GM19372 (cell line): ENCODE data around the gene MAP4K4.
"Not testable (repeated sequence)": the region's sequence is repeated elsewhere in the genome, so short reads cannot be mapped to it uniquely, and the experiment has no call there.

Source experiments
- ATAC-seq: cut with Tn5 transposase; IDR thresholded peaks from one replicate; pipeline ENCODE4 v1.9.1; 2021; ENCODE audit warnings: mild to moderate bottlenecking, low read depth, moderate library complexity; ENCODE audit not compliant: unreplicated experiment

The MAP4K4 gene

GRCh38 chr2:101762451-101763171 is 65.1 kb downstream of the MAP4K4 start:
- ATAC-seq: no peak

GRCh38 chr2:101763496-101764333 is 66.2 kb downstream of the MAP4K4 start:
- ATAC-seq: no peak

- ATAC-seq: no peak
Measured at GRCh38 chr2:101766337-101766736, 68.8 kb downstream of the MAP4K4 start.

GRCh38 chr2:101766871-101767739 is 69.6 kb downstream of the MAP4K4 start:
- no peak for ATAC-seq

GRCh38 chr2:101768556-101769220 is 71.2 kb downstream of the MAP4K4 start:
- ATAC-seq: no peak

DNA sequence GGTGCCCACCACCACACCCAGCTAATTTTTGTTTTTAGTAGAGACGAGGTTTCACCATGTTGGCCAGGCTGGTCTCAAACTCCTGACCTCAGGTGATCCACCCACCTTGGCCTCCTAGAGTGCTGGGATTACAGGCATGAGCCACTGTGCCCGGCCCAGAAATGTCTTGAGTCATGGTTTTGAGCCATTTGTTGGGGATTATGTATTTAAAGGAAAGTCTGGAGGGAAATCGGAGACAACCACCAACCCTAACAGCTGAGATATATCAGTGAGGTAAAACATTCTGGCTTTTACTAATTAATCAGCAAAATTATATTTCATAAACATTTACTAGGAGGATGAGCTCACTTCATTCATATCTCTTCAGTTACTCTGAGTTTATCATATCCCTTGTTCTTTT is 72.2 kb downstream of the MAP4K4 start:
- ATAC-seq: not testable (repeated sequence)

DNA sequence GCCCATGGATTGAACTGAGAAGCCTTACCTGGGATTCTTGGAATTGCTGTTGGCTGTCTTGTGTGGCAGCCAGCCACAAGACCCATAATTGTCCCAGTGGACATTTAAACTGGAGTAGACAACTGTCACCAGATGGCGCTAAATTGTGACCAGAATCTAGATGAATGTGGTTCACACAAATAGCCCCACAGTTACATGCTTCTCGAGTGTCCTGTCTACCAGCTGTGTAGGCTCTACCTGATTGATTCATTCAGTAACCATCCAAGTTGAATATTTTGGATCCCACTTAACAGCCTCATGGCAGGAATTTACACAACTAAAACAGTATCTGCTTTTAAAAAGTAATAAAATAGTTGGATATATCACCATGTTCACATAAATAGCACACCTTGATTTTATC is 73.2 kb downstream of the MAP4K4 start:
- peak; percentile 64 for ATAC-seq

DNA sequence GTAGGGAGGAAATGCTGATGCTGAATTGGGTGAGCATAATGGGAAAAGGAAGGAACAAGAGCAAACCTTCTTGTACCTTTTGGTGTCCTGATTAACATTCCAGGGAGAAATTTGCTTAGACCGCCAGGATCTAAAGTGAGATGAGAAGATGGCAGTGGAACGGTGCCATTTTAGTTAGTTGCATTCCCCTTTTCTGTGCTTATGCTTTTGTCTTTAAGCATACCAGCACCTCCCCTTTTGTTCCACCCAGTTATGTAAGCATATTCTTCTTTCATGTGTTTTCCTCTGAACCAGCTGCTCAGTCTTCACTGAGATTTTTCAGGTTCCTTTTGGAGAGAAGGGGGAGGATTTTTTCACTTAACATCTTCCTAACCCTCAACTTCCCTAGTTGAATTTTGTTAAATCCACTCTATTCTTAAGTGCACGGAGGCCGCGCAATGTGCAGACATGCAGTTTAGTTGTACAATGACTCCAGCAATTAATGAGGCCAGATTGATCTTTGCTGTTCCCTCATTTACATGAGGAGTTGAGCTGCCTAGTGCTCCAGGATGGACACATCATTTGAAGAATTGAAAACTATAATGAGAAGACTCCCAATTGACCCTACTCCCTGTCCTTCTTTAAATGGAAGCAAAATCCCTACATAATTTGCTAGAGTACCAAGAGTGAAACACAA is 73.9 kb downstream of the MAP4K4 start:
- ATAC-seq: no peak

GRCh38 chr2:101771910-101772321 is 74.4 kb downstream of the MAP4K4 start:
- ATAC-seq: no peak

DNA sequence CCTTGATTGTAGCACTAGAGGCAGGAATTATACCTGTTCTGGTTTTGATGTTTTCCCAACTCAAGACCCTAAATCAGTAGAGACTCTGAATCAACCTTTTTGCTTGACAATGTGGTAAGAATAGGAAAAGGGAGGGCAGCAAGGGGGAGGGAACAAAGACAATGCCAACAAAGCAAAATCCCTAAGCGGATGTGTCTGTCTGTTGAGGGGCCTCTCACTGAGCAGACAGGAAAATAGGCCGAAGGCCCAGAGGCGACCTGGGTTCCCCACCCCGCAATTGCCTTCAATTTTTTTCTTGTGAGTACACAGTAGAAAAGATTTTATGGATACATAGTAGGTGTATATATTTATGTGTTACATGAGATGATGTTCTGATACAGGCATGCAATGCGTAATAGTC is 75.6 kb downstream of the MAP4K4 start:
- ATAC-seq: no peak

DNA sequence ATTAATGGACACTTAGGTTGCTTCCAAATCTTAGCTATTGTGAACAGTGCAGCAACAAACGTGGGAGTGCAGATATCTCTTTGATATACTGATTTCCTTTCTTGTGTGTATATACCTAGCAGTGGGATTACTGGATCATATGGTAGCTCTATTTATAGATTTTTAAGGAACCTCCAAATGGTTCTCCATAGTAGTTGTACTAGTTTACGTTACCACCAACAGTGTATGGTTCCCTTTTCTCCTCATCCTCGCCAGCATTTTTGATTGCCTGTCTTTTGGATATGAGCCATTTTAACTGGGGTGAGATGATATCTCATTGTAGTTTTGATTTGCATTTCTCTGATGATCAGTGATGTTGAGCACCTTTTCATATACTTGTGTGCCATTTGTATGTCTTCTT is 76.5 kb downstream of the MAP4K4 start:
- ATAC-seq: not testable (repeated sequence)

GRCh38 chr2:101775092-101775491 is 77.6 kb downstream of the MAP4K4 start:
- no peak for ATAC-seq

DNA sequence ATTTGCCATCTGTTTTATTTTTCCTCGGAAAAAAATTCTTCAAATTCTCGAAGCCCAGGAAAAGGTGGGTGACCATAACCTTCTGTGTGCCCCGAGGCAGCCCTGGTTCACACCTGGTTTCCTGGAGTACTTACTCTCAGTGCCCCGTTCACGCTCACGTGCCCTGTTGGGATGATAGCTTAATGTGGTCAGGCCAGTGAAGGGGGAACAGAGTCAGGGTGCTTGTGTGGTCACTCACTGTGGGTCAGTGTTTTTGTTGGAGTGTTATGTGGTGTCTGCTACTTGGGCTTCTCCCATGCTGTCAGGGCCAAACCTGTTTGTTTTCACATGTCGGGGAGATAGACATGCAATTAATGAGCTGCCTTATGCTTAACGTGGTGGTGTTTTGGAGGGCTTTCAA is 78.1 kb downstream of the MAP4K4 start:
- no peak for ATAC-seq

DNA sequence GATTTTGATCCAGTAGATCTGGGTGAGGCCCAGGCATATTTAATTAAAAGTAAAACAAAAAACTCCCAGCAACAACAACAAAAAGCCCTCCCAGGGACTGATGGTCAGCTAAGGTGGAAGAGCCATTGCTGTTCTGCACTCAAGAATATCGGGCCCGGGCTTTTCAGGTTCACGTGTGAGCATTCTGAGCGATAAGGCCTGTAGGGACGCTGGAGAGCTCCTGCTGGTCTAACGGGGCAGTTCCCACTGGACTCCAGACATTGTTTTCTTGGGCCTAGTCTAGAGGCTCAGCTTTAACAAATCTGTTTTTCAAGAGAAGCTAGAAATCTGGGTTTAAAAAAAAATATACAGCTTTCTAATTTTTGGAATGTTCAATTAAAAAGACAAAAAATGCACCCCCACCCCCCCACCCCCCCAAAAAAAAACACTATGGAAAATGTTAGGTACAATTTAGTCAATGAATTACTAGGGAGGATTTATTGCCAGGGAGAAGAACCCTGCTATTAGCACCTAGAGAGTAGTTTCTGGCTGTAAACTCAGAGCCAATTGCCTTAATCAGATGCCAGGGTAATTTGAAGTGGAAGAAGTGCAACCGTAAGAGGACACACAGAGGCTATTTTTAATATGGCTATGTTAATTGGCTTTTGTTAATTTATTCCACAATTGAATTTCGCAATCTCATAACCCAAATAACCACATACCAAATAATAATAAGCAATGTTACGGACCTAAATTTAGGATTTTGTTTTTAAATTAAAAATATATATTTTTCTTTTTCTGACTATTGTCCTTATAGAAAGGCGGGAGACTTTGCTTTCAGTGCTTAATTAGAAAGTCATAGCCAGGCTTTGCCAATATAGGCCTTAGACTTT is 78.9 kb downstream of the MAP4K4 start:
- ATAC-seq: no peak

GRCh38 chr2:101777337-101777736 is 79.8 kb downstream of the MAP4K4 start:
- ATAC-seq: no peak

DNA sequence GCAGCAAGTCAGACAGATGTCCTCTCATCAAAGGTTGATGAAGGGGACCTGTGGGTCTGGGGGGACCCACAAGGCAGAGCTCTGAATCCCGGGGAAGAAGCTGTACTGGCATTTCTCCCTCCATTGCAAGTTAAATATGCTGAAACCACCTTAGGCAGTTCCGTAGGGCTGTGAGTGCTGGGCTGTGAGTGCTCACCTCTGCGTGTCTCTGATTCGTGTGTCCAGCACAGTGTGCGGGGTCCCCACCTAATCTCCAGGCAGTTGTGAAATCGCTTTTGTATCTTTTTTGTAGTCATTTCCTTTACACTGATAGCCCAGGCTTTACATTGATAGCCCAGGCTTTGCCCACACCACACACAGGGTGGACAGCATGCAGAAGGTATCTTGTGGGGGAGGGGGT is 80.6 kb downstream of the MAP4K4 start:
- no peak for ATAC-seq

DNA sequence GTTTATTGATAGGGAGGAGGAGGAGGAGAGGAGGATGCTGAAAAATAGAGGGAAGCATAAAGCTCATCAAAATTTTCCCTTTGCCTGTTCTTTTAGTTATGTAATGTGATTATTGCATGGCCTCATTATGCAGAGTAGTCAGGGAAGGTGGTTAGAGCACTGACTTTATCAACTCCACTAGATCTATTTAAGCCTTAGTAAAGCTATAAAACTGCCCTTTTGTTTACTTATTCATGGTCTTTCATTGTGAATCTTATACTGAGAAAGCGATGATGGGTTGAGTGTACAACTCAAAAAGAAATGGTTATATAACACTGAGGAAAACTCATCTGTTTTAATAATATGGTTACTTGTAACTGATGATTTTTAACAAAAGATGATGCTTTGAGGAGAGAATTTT is 81.7 kb downstream of the MAP4K4 start:
- ATAC-seq: no peak

- ATAC-seq: no peak
Measured at GRCh38 chr2:101779656-101780055, 82.1 kb downstream of the MAP4K4 start.

DNA sequence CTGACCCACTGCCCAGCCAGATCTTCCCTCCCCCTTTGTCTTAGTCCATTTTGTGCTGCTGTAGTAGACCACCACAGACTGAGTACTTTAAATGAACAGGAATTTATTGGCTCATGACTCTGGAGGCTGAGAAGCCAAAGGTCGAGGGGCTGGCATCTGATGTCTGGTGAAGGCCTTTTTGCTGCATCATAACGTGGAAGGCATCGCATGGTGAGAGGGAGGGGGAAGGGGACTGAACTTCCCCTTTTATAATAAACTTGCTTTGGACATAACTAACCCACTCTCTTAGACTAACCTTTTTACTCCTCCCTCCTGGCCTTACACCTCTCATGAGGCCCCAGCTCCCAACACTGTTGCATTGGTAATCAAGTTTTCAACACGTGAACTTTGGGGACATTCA is 83.8 kb downstream of the MAP4K4 start:
- ATAC-seq: peak; percentile 74
